Kidney (tissue), 14 donors: Measurements from ENCODE around the gene RAVER2. TPM values are rescaled to one million over a fixed set of nuclear protein-coding genes. Genes with fewer than 3 reads are reported as not detected.

Experiments
- DNase-seq, 5 donors: peaks; one replicate each; pipeline ENCODE4 v3.0.0-alpha.2; 2013 to 2020
- FAIRE-seq: peaks from 2 replicates; lab custom pipeline; 2012; peaks lifted over from hg19 to GRCh38; lab: Jason Lieb, UNC
- H3K27ac ChIP-seq, 2 donors: one replicate each; pipeline ENCODE4 v1.7.0; 2013; ENCODE audit warnings: low read depth in 2 of 2, low read length in 2 of 2, inconsistent platforms in 1 of 2
- H3K27me3 ChIP-seq: one replicate; pipeline ENCODE4 v1.7.1; 2013; ENCODE audit warnings: low read length, inconsistent platforms; ENCODE audit not compliant: control insufficient read depth, insufficient read depth
- H3K36me3 ChIP-seq, 3 donors: one replicate each; pipeline versions ENCODE4 v1.7.0 to v1.7.1; 2013; ENCODE audit warnings: low read length in 3 of 3, control low read depth in 1 of 3, inconsistent platforms in 1 of 3; ENCODE audit not compliant: insufficient read depth in 3 of 3, control insufficient read depth in 2 of 3
- H3K4me1 ChIP-seq, 3 donors: one replicate each; pipeline versions ENCODE4 v1.7.0 to v1.7.1; 2013; ENCODE audit warnings: low read length in 3 of 3, inconsistent platforms in 1 of 3, low read depth in 1 of 3; ENCODE audit not compliant: control insufficient read depth in 2 of 3, insufficient read depth in 2 of 3
- H3K4me3 ChIP-seq, 3 donors: one replicate each; pipeline versions ENCODE4 v1.7.0 to v1.8.1; 2013; ENCODE audit warnings: low read length in 3 of 3, control low read depth in 1 of 3, inconsistent platforms in 1 of 3
- H3K9ac ChIP-seq, 3 donors: one replicate each; pipeline versions ENCODE4 v1.7.0 to v1.7.1; 2013; ENCODE audit warnings: low read length in 3 of 3, control low read depth in 1 of 3, inconsistent platforms in 1 of 3
- H3K9me3 ChIP-seq, 3 donors: one replicate each; pipeline versions ENCODE4 v1.7.0 to v1.7.1; 2013; ENCODE audit warnings: low read length in 3 of 3, control low read depth in 1 of 3, inconsistent platforms in 1 of 3; ENCODE audit not compliant: control insufficient read depth in 2 of 3, insufficient read depth in 1 of 3
- CTCF ChIP-seq: IDR thresholded peaks from 3 replicates; pipeline ENCODE4 v1.5.1; 2012; ENCODE audit warnings: mild to moderate bottlenecking, moderate library complexity, borderline replicate concordance; ENCODE audit not compliant: insufficient read depth; ENCODE audit errors: extremely low read depth
- intact Hi-C: fragments of 100-400 bp; cut with DNase I; formaldehyde crosslinking; loops from one replicate; pipeline ENCODE4 v1.11.1; 2022
- polyA plus RNA-seq: library from polyadenylated mRNA; stranded (reverse); fragments of 350-450 nt; fragmentation: Illumina TruSeq; extraction: RNeasy Lipid Tissue Mini Kit (QIAGEN cat#74804); gene quantifications from one replicate; pipeline ENCODE4 v1.2.3, GENCODE V29; 2014; ENCODE audit warnings: low read depth, low replicate concordance; ENCODE audit not compliant: insufficient read depth
- total RNA-seq: library from RNA; stranded (reverse); fragmentation: NEBNext Ultra II Directional; extraction: Animal tissue kit (Norgen Biotek cat#: 25700); gene quantifications from one replicate; pipeline ENCODE4 v1.2.1, GENCODE V29; 2021
- donor health status: control.
- donor health status: control.
- donor health status: control.
- donor health status: control.
- donor health status: control.
- donor health status: DM: yes; HTN: yes; CAD: no.
- donor health status: Normal renal cell carcinoma (clear cell type).

RAVER2 gene
- total and polyA plus RNA-seq, 2 donors from 2014 or later, result 7.7 to 9.4 TPM

GRCh38 chr1:64705591-64705990 is 39.3 kb upstream of the RAVER2 start:
- Histone ChIP-seq H3K9me3 (no peaks in the 10 kb centered on the region), H3K27ac (no peak overlapping the region), H3K4me3 (no peak overlapping the region), H3K4me1 (no peaks in the 10 kb centered on the region), H3K36me3 (no peaks in the 10 kb centered on the region), H3K9ac (no peak overlapping the region), H3K27me3 (no peaks in the 10 kb centered on the region)
- DNase-seq, result no peak
- no peak for FAIRE-seq
- TF ChIP-seq CTCF, result no peak
- intact Hi-C loops, result no loop called here

DNA sequence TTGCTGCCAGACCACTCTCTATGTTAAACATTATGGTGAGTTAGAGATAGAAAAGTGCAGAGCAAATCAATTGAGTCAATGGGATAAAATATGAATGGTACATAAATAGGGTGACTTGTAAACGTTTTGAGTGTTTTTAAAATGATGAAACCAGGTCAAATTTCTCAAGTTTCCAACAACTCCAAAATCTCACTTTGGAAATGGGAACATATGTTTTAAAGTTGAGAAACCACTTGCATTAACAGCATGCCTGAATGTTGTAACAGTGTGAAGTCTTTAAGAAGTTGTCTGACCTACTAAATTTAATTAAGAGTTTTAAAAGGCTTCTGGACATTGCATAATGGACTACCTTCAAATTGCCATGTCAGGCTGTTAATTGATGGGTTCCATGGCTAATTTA is 33.6 kb upstream of the RAVER2 start:
- Histone ChIP-seq H3K4me3 (no peak overlapping the region), H3K4me1 (no peaks in the 10 kb centered on the region), H3K27me3 (no peaks in the 10 kb centered on the region), H3K9me3 (no peaks in the 10 kb centered on the region), H3K27ac (no peak overlapping the region), H3K36me3 (no peaks in the 10 kb centered on the region), H3K9ac (no peak overlapping the region)
- FAIRE-seq (no peak), DNase-seq (no peak)
- TF ChIP-seq CTCF, result no peak
- intact Hi-C loops, result no loop called here

DNA sequence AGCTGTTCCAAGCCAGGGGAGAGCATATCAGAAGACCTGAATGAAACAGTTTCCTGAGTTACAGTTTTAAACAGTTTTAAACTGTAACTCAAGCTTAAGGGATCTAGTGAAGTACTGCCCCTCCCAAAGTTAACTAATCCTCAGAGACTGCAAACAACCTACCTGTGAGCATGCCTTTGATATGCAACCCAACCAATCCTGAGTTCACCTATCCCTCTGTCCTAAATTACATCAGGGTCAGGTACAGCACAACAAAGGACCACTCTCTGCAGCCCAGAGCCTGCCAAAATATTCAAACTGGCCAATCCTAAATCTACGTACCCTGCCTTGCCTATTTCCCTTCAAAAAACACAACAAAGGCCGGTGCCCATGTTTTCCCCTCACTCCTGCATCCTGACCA is 32.8 kb upstream of the RAVER2 start:
- Histone ChIP-seq H3K4me3 (no peak overlapping the region), H3K9me3 (no peaks in the 10 kb centered on the region), H3K36me3 (no peaks in the 10 kb centered on the region), H3K4me1 (no peaks in the 10 kb centered on the region), H3K9ac (no peak overlapping the region), H3K27ac (no peak overlapping the region), H3K27me3 (no peaks in the 10 kb centered on the region)
- intact Hi-C loops, result no loop called here
- DNase-seq, result no peak
- FAIRE-seq, result no peak
- no peak for TF ChIP-seq CTCF

DNA sequence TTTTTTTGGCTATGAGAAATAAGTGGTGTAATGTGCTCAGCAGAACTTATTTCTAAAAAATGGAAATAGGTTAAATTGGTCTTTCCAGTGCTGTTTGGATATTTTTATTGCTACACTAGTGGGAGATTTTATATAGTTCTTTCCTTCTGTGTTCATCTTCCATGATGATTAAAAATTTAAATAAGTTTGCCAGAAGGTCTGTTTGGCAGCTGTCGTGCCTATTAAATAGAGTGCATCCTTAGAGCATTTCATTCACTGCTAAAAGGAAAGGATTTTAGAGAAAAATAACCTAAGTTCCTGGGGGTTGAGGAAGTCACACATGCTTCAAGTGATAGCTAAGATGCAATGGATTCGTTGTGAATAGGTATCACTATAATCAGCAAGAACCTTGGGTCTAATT is 29.7 kb upstream of the RAVER2 start:
- no peaks in the 10 kb centered on the region for H3K9me3 ChIP-seq
- H3K27me3 ChIP-seq, result no peaks in the 10 kb centered on the region
- no peak overlapping the region for H3K27ac ChIP-seq
- no peaks in the 10 kb centered on the region for H3K4me1 ChIP-seq
- intact Hi-C loops, result no loop called here
- H3K36me3 ChIP-seq, result no peaks in the 10 kb centered on the region
- no peak overlapping the region for H3K4me3 ChIP-seq
- FAIRE-seq (no peak), DNase-seq (no peak)
- no peak for TF ChIP-seq CTCF
- H3K9ac ChIP-seq, result no peak overlapping the region
